GOT3 (cell line): ENCODE results near the gene CACNG6.
"Not testable (repeated sequence)": the region's sequence is repeated elsewhere in the genome, so short reads cannot be mapped to it uniquely, and the experiment has no call there.

Source experiments
- DNase-seq: peaks from one replicate; lab custom pipeline; 2025; ENCODE audit warnings: mixed read lengths; lab: John Stamatoyannopoulos, UW

The CACNG6 gene

DNA sequence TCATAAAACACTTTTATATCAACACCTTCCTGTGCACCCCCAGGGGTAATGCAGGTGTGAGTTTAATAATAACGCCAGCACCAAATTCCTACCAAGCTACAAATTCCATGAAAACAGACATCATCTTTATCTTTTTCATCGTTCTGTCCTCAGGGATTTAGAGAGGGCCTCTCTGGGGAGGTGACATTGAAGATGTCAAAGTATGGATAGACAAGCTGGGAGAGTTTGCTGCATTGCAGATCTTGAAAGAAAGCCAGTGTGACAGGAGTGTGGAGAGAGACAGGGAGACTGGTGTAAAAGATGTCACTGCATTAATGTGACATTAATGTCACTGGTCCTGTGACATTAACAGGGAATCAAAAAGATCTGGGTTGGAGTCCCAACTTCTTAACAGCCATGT, 10.1 kb downstream of the CACNG6 start:
- no peak for DNase-seq

DNA sequence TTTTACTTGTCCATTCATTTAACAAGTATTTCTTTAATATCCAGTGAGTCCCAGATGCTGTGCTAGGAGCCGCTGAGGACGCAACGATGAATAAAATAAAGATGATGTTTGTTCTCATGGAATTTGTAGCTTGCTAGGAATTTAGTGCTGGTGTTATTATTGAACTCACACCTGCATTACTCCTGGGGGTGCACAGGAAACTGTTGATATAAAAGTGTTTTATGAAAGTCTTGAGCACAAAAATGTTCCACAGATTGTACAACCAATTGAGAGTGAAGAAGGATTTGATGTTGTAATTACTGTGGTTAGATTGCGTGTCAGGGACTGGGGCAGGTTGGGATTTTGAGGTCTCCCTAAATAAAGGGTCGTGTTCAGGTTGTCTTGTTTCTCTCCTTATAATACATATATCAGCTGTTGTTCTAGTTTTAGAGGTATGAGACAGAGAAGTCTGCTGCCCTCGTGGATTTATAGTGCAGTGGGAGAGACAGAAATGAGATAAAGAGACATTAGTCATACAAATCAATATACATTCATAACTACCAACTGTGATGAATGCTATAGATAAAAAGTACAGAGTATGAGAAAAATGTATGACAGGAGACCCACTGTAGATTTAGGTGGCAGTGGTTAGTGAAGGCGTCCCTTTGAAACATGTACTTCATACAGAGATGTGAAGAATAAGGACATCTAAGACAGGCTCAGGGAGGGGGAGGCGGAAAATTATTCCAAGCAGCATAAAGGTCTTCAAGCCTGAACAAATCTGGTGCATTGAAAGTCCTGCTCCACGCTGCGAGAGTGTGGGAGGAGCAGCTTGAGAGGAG, 11.3 kb downstream of the CACNG6 start:
- no peak for DNase-seq

GRCh38 chr19:54009440-54009839, 18.0 kb downstream of the CACNG6 start:
- DNase-seq, result no peak

DNA sequence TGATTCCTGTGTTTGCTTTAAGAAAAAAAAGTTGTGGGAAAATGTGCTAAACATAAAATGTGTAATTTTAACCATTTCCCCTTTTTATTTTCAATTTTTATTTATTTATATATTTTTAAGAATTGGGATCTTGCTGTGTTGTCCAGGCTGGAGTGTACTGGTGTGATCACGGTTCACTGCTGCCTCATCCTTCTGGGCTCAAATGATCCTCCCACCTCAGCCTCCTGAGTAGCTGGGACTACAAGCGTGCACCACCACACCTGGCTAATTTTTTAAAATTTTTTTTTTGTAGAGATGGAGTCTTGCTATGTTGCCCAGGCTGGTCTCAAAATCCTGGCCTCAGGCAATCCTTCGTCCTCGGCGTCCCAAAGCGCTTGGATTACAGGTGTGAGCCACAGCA, 19.0 kb downstream of the CACNG6 start:
- no peak for DNase-seq

DNA sequence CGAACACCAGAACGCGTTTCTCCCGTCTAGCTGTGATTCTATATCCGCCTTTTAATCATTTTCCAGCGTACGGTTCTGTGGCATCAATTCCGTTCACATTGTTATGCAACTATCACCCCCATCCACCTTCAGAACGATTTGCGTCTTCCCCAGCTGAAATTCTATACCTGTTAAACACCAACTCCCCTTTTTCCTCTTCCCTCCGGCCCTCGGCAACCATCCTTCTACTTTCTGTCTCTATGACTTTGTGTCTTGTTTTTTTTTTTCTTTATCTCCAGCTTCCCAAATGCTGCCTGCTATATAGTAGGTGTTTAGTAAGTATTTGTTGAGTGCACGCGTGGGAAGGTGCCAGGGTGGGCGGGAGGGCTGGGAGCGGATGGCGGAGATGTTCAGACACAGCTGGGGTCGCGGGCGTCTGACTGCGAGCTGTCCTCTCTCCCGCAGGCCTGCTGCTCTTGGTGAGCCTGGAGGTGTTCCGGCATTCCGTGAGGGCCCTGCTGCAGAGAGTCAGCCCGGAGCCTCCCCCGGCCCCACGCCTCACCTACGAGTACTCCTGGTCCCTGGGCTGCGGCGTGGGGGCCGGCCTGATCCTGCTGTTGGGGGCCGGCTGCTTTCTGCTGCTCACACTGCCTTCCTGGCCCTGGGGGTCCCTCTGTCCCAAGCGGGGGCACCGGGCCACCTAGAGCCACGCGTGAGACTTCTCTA, 20.2 kb downstream of the CACNG6 start:
- no peak for DNase-seq

DNA sequence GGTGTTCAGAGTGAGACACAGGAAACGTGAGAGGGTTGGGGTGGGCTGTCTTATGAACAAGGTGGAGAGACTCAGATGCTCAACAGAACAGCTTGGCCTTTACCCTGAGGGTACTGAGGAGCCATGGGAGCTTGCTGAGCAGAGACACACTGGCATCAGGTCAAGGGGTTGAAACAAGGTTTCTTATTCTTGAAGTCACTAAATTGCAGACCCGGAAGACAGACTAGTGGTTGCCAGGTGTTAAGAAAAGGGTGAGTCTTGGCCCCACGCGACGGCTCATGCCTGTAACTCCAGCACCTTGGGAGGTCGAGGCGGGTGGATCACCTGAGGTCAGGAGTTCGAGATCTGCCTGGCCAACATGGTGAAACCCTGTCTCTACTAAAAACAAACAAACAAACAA, 22.4 kb downstream of the CACNG6 start:
- no peak for DNase-seq

GRCh38 chr19:54014920-54015560, 23.6 kb downstream of the CACNG6 start:
- no peak for DNase-seq

DNA sequence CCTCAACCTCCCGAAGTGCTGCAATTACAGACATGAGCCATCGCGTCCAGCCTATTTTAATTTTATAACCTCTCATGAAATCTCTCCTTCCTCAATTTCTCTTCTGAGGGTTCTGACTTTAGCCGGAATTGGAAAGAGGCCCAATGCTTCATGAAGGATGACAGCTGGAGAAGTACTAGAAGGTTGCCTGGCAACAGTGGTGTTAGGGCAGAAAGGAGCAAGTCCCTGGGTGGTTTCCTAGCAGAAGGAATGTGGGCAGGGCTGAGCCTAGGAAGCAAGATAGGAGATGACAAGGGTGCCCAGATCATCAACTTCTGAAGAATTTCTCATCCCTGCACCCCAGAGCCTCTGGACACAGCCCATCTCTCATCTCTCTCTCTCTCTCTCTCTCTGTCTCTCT, 25.8 kb downstream of the CACNG6 start:
- DNase-seq, result no peak

DNA sequence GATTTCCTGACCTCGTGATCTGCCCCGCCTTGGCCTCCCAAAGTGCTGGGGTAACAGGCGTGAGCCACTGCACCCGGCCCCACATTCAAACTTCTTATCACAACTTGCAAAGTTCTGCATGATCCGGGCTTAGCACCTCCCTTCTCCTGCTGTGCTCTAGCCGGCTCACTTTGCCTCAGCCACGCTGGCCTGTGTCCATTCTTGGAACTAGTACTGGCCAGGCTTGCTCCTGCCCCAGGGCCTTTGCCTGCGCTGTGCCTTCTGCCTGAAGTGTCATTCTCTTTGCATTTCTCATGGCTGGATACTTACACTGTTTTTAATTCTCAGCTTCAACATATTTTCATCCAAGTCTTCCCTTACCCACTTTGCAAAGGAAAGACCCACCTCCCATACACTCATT, 29.9 kb downstream of the CACNG6 start:
- DNase-seq, result no peak

- DNase-seq, result no peak
These were observed 30.5 kb downstream of the CACNG6 start for GRCh38 chr19:54021932-54022331.

- DNase-seq, result no peak
These were observed 31.8 kb downstream of the CACNG6 start for GRCh38 chr19:54023191-54023590.

- DNase-seq, result no peak
These were observed 33.2 kb downstream of the CACNG6 start for GRCh38 chr19:54024660-54025059.

DNA sequence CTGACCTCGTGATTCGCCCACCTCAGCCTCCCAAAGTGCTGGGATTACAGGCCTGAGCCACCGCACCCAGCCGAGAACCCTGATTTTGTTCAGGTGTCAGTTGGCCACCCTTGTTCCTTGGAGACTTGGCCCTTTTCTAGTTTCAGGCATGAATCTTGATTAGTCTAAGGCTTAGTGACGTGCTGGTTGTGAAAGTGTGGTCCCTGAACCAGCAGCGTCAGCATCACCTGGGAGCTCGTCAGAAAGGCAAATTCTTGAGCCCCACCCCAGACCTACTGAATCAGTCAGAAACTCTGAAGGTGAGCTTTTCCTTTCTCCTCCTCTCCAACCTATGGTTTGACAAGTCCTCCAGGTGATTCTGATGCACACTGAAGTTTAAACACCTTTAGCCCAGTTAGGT, 35.2 kb downstream of the CACNG6 start:
- DNase-seq, result no peak

GRCh38 chr19:54029301-54029700, 37.9 kb downstream of the CACNG6 start:
- DNase-seq, result no peak

DNA sequence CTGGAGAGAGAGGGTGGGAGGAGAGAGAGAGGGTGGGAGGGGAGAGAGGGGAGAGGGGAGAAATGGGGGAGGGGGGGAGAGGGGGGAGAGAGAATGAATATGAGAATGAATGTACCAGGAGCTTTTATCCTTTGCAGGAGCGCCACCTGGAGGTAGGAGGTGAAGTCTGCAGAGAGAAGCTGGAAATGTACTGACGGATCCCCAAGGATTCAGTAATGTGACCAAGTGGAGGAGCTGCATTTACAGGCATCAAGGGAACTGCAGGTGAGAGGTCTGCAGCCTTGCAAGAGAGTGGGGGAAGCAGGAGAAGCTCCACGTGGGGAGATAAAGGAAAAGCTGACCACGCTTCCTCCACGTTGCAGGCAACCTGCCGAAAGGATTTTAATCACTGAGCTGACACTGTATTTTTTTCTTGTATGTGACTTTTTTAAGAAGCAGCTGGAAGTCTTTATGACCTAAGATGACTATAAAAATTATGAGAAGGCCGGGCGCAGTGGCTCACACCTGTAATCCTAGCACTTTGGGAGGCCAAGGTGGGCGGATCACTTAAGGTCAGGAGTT, 38.6 kb downstream of the CACNG6 start:
- peak; percentile 2 for DNase-seq

DNA sequence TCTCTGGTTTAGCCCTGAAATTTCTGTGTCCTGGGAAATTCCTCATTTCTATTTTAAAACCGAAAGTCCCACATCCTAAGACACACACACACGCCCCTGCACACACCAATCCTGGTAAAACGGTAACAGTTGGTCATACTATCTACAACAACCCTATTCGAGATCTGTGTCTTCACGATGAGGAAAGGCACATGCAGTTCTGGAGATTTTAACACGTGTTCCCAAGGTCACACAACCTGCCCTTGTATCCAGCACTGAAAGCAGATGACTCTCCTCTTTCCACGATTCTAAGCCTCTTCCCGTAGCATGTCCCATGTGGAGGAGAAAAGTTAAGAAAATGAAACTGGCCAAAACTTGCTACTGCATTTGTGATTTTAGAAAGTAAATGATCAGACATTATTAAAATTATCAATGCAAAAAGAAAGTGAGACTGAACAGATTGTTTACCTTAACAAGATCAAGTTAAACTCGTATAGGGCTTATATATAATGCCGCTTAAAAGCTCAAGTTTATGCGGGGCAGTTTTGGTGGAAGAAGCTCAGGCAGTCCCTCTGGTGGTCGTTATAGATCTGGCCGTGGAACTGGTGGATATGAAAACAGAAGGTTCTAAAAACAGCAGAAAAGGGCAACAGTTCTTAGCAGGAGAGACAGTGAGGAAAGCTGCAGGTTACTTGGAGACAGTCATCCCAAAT, 39.6 kb downstream of the CACNG6 start:
- DNase-seq, result no peak

DNA sequence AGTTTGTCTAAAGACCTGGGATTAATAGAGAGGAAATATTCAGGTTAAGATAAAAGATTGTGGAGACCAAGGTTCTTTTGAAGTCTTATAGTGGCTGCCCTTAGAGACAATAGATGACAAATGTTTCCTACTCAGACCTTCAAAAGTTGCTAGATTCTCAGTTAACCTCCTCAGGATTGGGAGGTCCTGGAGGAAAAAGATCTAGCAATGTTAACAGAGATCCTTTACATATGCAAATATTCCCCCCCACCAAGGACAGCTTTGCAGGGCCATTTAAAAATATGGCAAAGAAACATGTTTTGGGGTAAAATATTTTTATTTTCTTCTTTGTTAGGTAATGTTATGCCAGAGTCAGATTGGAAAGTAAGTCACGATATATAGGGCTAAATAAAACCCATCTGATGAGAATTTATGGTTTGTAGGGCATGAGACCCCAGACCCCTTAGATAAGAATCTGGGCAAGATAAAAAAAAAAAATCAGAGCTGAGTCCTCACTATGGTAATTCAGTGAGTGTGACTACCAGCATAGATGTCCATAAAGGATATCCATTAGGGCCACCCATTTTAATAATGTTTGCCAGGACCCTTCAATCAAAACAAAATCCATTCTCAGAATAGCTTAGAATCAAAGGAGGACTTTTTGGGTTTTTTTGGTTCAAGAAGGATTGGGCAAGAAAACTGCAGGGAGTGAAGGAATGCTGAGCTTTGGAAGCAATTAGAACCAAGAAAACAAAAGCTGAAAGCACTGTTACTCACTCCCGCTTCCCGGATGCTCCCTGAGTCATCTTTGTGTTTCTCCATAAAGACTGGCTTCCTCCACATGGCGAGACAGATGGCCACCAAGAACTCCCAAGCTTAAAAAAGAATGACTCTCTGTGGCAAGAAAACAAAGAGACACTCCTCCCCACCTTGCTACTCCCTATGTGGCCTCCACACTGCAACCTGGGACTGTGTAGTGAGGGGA, 44.1 kb downstream of the CACNG6 start:
- DNase-seq, result no peak

GRCh38 chr19:54036542-54036941, 45.1 kb downstream of the CACNG6 start:
- DNase-seq, result not testable (repeated sequence)

- DNase-seq, result no peak
These were observed 48.6 kb downstream of the CACNG6 start for GRCh38 chr19:54040003-54040402.

- DNase-seq, result no peak
These were observed 50.7 kb downstream of the CACNG6 start for GRCh38 chr19:54041969-54042606.
